ENCODE results near the gene BET1. TPM values are rescaled to one million over a fixed set of nuclear protein-coding genes. Genes with fewer than 3 reads are reported as not detected.
A peak's percentile ranks its signal among the peaks of the same experiment; 100 is the strongest.

The BET1 gene
- total RNA-seq, 6 experiments from 2014 or later = 26.4 to 36.5 (median 30.5) TPM

DNA sequence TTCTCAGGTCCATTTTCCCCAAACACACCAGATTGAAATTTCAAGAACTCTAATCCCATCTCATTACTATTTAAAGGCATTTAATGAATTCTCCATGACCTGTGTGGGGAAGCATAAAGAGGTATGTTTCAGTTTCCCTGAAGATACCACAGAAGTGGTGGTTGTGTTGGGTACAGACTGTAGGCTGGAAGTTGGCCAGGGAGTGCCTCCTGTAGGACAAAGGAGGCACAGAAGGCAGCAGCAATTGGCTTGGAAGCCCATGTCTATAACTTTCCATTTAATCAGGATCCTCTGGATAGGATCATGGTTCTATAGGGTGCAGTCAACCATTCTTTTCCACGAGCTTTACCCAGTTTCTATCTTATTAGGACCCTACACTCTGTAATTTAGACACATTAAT, 8.6 kb upstream of the BET1 start:
- 0 out of 2 replicates have a peak, but pooled peaks cover 10% of the 10 kb centered on the region for H3K36me3 Mint-ChIP-seq (ENCODE audit: low read depth)
- no peak overlapping the region for H3K27ac Mint-ChIP-seq
- no peak for DNase-seq
- TF ChIP-seq, protein P1, sequence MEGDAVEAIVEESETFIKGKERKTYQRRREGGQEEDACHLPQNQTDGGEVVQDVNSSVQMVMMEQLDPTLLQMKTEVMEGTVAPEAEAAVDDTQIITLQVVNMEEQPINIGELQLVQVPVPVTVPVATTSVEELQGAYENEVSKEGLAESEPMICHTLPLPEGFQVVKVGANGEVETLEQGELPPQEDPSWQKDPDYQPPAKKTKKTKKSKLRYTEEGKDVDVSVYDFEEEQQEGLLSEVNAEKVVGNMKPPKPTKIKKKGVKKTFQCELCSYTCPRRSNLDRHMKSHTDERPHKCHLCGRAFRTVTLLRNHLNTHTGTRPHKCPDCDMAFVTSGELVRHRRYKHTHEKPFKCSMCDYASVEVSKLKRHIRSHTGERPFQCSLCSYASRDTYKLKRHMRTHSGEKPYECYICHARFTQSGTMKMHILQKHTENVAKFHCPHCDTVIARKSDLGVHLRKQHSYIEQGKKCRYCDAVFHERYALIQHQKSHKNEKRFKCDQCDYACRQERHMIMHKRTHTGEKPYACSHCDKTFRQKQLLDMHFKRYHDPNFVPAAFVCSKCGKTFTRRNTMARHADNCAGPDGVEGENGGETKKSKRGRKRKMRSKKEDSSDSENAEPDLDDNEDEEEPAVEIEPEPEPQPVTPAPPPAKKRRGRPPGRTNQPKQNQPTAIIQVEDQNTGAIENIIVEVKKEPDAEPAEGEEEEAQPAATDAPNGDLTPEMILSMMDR (IDR thresholded peaks at IDR 0.05) = peak; percentile 16; the same call in 1 of the 2 replicates
- no peak overlapping the region for H3K4me3 Mint-ChIP-seq
- no peaks in the 10 kb centered on the region; the same call in 1 of the 2 replicates for H3K27me3 Mint-ChIP-seq (ENCODE audit: insufficient read depth)
- H3K9me3 Mint-ChIP-seq = peaks cover 5% of the 10 kb centered on the region; the same call in 1 of the 2 replicates
- no peaks in the 10 kb centered on the region for H3K4me1 Mint-ChIP-seq (ENCODE audit: low read depth)

DNA sequence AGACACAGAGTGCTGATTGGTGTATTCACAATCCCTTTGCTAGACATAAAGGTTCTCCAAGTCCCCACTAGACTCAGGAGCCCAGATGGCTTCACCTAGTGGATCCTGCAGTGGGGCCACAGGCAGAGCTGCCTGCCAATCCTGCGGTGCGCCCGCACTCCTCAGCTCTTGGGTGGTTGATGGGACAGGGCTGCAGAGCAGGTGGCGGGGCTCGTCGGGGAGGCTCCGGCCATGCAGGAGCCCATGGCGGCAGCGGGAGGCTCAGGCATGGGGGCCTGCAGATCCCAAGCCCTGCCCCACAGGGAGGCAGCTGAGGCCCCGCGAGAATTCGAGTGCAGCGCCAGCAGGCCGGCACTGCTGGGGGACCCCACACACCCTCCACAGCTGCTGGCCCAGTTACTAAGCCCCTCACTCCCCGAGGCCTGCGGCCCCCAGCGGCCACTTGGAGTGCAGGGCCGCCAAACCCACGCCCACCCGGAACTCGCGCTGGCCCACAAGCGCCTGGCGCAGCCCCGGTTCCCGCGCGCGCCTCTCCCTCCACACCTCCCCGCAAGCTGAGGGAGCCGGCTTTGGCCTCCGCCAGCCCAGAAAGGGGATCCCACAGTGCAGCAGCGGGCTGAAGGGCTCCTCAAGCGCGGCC, 7.7 kb upstream of the BET1 start:
- no peak overlapping the region for H3K4me3 Mint-ChIP-seq
- no peaks in the 10 kb centered on the region; the same call in 1 of the 2 replicates for H3K27me3 Mint-ChIP-seq (ENCODE audit: insufficient read depth)
- H3K4me1 Mint-ChIP-seq (ENCODE audit: low read depth) = no peaks in the 10 kb centered on the region
- H3K27ac Mint-ChIP-seq = no peak overlapping the region
- peaks cover 5% of the 10 kb centered on the region; the same call in 1 of the 2 replicates for H3K9me3 Mint-ChIP-seq
- TF ChIP-seq, protein P1 (IDR thresholded peaks at IDR 0.05) = no peak
- no peak for DNase-seq
- 0 out of 2 replicates have a peak, but pooled peaks cover 10% of the 10 kb centered on the region for H3K36me3 Mint-ChIP-seq (ENCODE audit: low read depth)

DNA sequence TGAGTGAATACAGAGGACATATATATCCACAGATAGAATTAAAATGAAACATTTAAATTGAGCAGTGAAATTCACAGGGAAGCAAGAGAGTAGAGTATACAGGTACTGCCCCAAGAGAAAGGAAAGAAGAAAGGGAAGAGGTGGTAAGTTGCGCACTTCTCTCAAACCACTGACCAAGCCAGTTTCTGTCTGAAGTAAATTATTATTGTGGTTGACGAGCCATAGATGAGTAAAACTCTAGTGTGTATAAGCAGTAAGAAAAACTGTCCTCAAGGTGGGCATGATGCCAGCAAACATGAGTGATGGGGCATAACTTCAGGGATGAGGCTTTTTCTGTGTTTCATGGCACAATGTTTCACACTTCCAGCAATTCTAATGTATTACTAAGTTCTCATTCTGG, 4.4 kb upstream of the BET1 start:
- peak; percentile 4 for DNase-seq
- Mint-ChIP-seq H3K4me3 (no peak overlapping the region), H3K27me3 (ENCODE audit: insufficient read depth) (no peaks in the 10 kb centered on the region), H3K9me3 (peaks cover 5% of the 10 kb centered on the region; the same call in 1 of the 2 replicates), H3K4me1 (ENCODE audit: low read depth) (peaks cover 10% of the 10 kb centered on the region; the same call in 1 of the 2 replicates), H3K27ac (no peak overlapping the region), H3K36me3 (ENCODE audit: low read depth) (0 out of 2 replicates have a peak, but pooled peaks cover 10% of the 10 kb centered on the region)
- TF ChIP-seq, protein P1 (IDR thresholded peaks at IDR 0.05) = no peak

DNA sequence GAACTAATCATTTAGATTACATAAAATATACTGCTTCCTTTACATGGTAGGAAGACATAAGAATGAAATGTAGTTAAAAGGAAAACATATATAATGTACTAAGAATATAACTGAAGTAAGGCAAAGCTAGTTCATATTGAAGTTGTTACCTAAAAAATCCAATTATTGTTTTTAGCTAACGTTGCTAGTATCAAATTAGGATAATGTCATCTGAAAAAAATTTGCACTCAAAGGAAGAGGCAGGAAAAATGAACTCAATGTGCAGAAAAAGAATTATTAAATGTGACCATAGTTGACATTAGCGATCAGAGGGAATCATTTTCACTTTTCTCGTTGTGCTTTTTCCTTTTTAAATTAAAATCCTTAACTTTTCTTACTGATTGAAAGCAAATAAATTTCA, 1.6 kb upstream of the BET1 start:
- Mint-ChIP-seq H3K4me3 (no peak overlapping the region), H3K9me3 (no peaks in the 10 kb centered on the region), H3K4me1 (ENCODE audit: low read depth) (peaks cover 36% of the 10 kb centered on the region), H3K36me3 (ENCODE audit: low read depth) (no peaks in the 10 kb centered on the region; the same call in 1 of the 2 replicates), H3K27me3 (ENCODE audit: insufficient read depth) (no peaks in the 10 kb centered on the region), H3K27ac (no peak overlapping the region)
- DNase-seq = no peak
- TF ChIP-seq, protein P1 (IDR thresholded peaks at IDR 0.05) = no peak

DNA sequence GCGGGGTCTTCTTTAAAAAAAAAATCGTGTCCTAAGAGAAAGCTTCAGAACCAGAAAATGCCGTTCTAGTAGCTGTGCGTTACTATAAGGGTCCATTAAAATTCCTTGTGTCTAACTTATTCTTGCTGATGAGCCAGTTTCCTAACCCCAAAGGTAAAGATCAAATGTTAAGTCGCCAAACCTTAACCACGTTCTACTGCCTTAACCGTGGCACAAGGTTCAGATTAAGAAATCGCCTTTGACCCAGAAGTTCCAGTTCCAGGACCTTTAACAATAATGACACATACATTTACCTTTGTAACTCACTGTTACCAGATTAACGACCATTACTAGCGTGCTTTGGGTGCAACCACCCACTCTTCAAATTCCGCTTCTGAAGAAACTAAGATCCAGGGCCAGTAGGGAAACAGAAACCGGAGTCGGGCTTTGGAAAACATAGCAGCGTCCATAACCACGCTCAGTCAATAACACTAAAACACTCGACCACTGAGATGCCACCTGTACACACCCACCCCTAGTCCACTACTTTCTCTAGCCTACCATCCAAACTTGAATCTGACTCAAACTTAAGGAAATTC, 620 bp downstream of the BET1 start:
- Mint-ChIP-seq H3K27ac (peak overlapping the region; percentile 98), H3K36me3 (ENCODE audit: low read depth) (peaks cover 9% of the 10 kb centered on the region), H3K4me3 (peak overlapping the region; percentile 96), H3K9me3 (no peaks in the 10 kb centered on the region), H3K4me1 (ENCODE audit: low read depth) (peaks cover 52% of the 10 kb centered on the region), H3K27me3 (ENCODE audit: insufficient read depth) (no peaks in the 10 kb centered on the region; the same call in 1 of the 2 replicates)
- peak; percentile 5 for DNase-seq
- TF ChIP-seq, protein P1 (IDR thresholded peaks at IDR 0.05) = no peak

Measured in HFFc6 (cell line).